ENCODE results near the gene XYLT1.

XYLT1 gene

GRCh38 chr16:17266608-17267313 is 204.0 kb downstream of the XYLT1 start:
- H3K27ac ChIP-seq (ENCODE audit: low read length) = no peak overlapping the region
- H3K9me3 ChIP-seq (ENCODE audit: control insufficient read depth, low read depth, low read length) = no peaks in the 10 kb centered on the region
- H3K4me3 ChIP-seq (ENCODE audit: low read length) = no peak overlapping the region
- H3K4me1 ChIP-seq (ENCODE audit: control insufficient read depth, low read depth, low read length) = no peaks in the 10 kb centered on the region
- no peak overlapping the region for H3K9ac ChIP-seq (ENCODE audit: low read length)
- H3K27me3 ChIP-seq (ENCODE audit: control insufficient read depth, insufficient read depth, low read length) = no peaks in the 10 kb centered on the region
- no peaks in the 10 kb centered on the region for H3K36me3 ChIP-seq (ENCODE audit: control insufficient read depth, low read depth, low read length)

GRCh38 chr16:17265154-17265553 is 205.6 kb downstream of the XYLT1 start:
- Histone ChIP-seq H3K9ac (ENCODE audit: low read length) (no peak overlapping the region), H3K4me3 (ENCODE audit: low read length) (no peak overlapping the region), H3K9me3 (ENCODE audit: control insufficient read depth, low read depth, low read length) (no peaks in the 10 kb centered on the region), H3K4me1 (ENCODE audit: control insufficient read depth, low read depth, low read length) (no peaks in the 10 kb centered on the region), H3K27ac (ENCODE audit: low read length) (no peak overlapping the region), H3K36me3 (ENCODE audit: control insufficient read depth, low read depth, low read length) (no peaks in the 10 kb centered on the region), H3K27me3 (ENCODE audit: control insufficient read depth, insufficient read depth, low read length) (no peaks in the 10 kb centered on the region)

- no peaks in the 10 kb centered on the region for H3K27me3 ChIP-seq (ENCODE audit: control insufficient read depth, insufficient read depth, low read length)
- H3K4me3 ChIP-seq (ENCODE audit: low read length) = no peak overlapping the region
- H3K4me1 ChIP-seq (ENCODE audit: control insufficient read depth, low read depth, low read length) = no peaks in the 10 kb centered on the region
- no peaks in the 10 kb centered on the region for H3K36me3 ChIP-seq (ENCODE audit: control insufficient read depth, low read depth, low read length)
- no peaks in the 10 kb centered on the region for H3K9me3 ChIP-seq (ENCODE audit: control insufficient read depth, low read depth, low read length)
- H3K9ac ChIP-seq (ENCODE audit: low read length) = no peak overlapping the region
- no peak overlapping the region for H3K27ac ChIP-seq (ENCODE audit: low read length)
Observed at GRCh38 chr16:17261197-17261858, 209.4 kb downstream of the XYLT1 start.

GRCh38 chr16:17260276-17260849 is 210.4 kb downstream of the XYLT1 start:
- H3K4me1 ChIP-seq (ENCODE audit: control insufficient read depth, low read depth, low read length) = no peaks in the 10 kb centered on the region
- no peak overlapping the region for H3K4me3 ChIP-seq (ENCODE audit: low read length)
- H3K9me3 ChIP-seq (ENCODE audit: control insufficient read depth, low read depth, low read length) = no peaks in the 10 kb centered on the region
- H3K27ac ChIP-seq (ENCODE audit: low read length) = no peak overlapping the region
- no peak overlapping the region for H3K9ac ChIP-seq (ENCODE audit: low read length)
- no peaks in the 10 kb centered on the region for H3K36me3 ChIP-seq (ENCODE audit: control insufficient read depth, low read depth, low read length)
- H3K27me3 ChIP-seq (ENCODE audit: control insufficient read depth, insufficient read depth, low read length) = no peaks in the 10 kb centered on the region

GRCh38 chr16:17259751-17260270 is 210.9 kb downstream of the XYLT1 start:
- Histone ChIP-seq H3K27me3 (ENCODE audit: control insufficient read depth, insufficient read depth, low read length) (no peaks in the 10 kb centered on the region), H3K9ac (ENCODE audit: low read length) (no peak overlapping the region), H3K9me3 (ENCODE audit: control insufficient read depth, low read depth, low read length) (no peaks in the 10 kb centered on the region), H3K27ac (ENCODE audit: low read length) (no peak overlapping the region), H3K4me1 (ENCODE audit: control insufficient read depth, low read depth, low read length) (no peaks in the 10 kb centered on the region), H3K4me3 (ENCODE audit: low read length) (no peak overlapping the region), H3K36me3 (ENCODE audit: control insufficient read depth, low read depth, low read length) (no peaks in the 10 kb centered on the region)

GRCh38 chr16:17258848-17259713 is 211.7 kb downstream of the XYLT1 start:
- Histone ChIP-seq H3K9me3 (ENCODE audit: control insufficient read depth, low read depth, low read length) (no peaks in the 10 kb centered on the region), H3K36me3 (ENCODE audit: control insufficient read depth, low read depth, low read length) (no peaks in the 10 kb centered on the region), H3K4me1 (ENCODE audit: control insufficient read depth, low read depth, low read length) (no peaks in the 10 kb centered on the region), H3K27ac (ENCODE audit: low read length) (no peak overlapping the region), H3K27me3 (ENCODE audit: control insufficient read depth, insufficient read depth, low read length) (no peaks in the 10 kb centered on the region), H3K9ac (ENCODE audit: low read length) (no peak overlapping the region), H3K4me3 (ENCODE audit: low read length) (no peak overlapping the region)

- no peak overlapping the region for H3K27ac ChIP-seq (ENCODE audit: low read length)
- H3K9ac ChIP-seq (ENCODE audit: low read length) = no peak overlapping the region
- H3K27me3 ChIP-seq (ENCODE audit: control insufficient read depth, insufficient read depth, low read length) = no peaks in the 10 kb centered on the region
- H3K9me3 ChIP-seq (ENCODE audit: control insufficient read depth, low read depth, low read length) = no peaks in the 10 kb centered on the region
- no peak overlapping the region for H3K4me3 ChIP-seq (ENCODE audit: low read length)
- no peaks in the 10 kb centered on the region for H3K4me1 ChIP-seq (ENCODE audit: control insufficient read depth, low read depth, low read length)
- H3K36me3 ChIP-seq (ENCODE audit: control insufficient read depth, low read depth, low read length) = no peaks in the 10 kb centered on the region
Observed at GRCh38 chr16:17258077-17258599, 212.6 kb downstream of the XYLT1 start.

- no peak overlapping the region for H3K4me3 ChIP-seq (ENCODE audit: low read length)
- no peak overlapping the region for H3K27ac ChIP-seq (ENCODE audit: low read length)
- H3K9me3 ChIP-seq (ENCODE audit: control insufficient read depth, low read depth, low read length) = no peaks in the 10 kb centered on the region
- no peaks in the 10 kb centered on the region for H3K4me1 ChIP-seq (ENCODE audit: control insufficient read depth, low read depth, low read length)
- H3K9ac ChIP-seq (ENCODE audit: low read length) = no peak overlapping the region
- H3K36me3 ChIP-seq (ENCODE audit: control insufficient read depth, low read depth, low read length) = no peaks in the 10 kb centered on the region
- no peaks in the 10 kb centered on the region for H3K27me3 ChIP-seq (ENCODE audit: control insufficient read depth, insufficient read depth, low read length)
Observed at GRCh38 chr16:17257426-17258023, 213.2 kb downstream of the XYLT1 start.

GRCh38 chr16:17252701-17253100 is 218.1 kb downstream of the XYLT1 start:
- Histone ChIP-seq H3K27me3 (ENCODE audit: control insufficient read depth, insufficient read depth, low read length) (no peaks in the 10 kb centered on the region), H3K36me3 (ENCODE audit: control insufficient read depth, low read depth, low read length) (no peaks in the 10 kb centered on the region), H3K9me3 (ENCODE audit: control insufficient read depth, low read depth, low read length) (no peaks in the 10 kb centered on the region), H3K27ac (ENCODE audit: low read length) (no peak overlapping the region), H3K9ac (ENCODE audit: low read length) (no peak overlapping the region), H3K4me1 (ENCODE audit: control insufficient read depth, low read depth, low read length) (no peaks in the 10 kb centered on the region), H3K4me3 (ENCODE audit: low read length) (no peak overlapping the region)

GRCh38 chr16:17252064-17252463 is 218.7 kb downstream of the XYLT1 start:
- Histone ChIP-seq H3K36me3 (ENCODE audit: control insufficient read depth, low read depth, low read length) (no peaks in the 10 kb centered on the region), H3K4me1 (ENCODE audit: control insufficient read depth, low read depth, low read length) (no peaks in the 10 kb centered on the region), H3K4me3 (ENCODE audit: low read length) (no peak overlapping the region), H3K27ac (ENCODE audit: low read length) (no peak overlapping the region), H3K9ac (ENCODE audit: low read length) (no peak overlapping the region), H3K27me3 (ENCODE audit: control insufficient read depth, insufficient read depth, low read length) (no peaks in the 10 kb centered on the region), H3K9me3 (ENCODE audit: control insufficient read depth, low read depth, low read length) (no peaks in the 10 kb centered on the region)

- Histone ChIP-seq H3K4me3 (ENCODE audit: low read length) (no peak overlapping the region), H3K9ac (ENCODE audit: low read length) (no peak overlapping the region), H3K4me1 (ENCODE audit: control insufficient read depth, low read depth, low read length) (no peaks in the 10 kb centered on the region), H3K27ac (ENCODE audit: low read length) (no peak overlapping the region), H3K27me3 (ENCODE audit: control insufficient read depth, insufficient read depth, low read length) (no peaks in the 10 kb centered on the region), H3K9me3 (ENCODE audit: control insufficient read depth, low read depth, low read length) (no peaks in the 10 kb centered on the region), H3K36me3 (ENCODE audit: control insufficient read depth, low read depth, low read length) (no peaks in the 10 kb centered on the region)
Observed at GRCh38 chr16:17251496-17251895, 219.3 kb downstream of the XYLT1 start.

Measured in iPS-18a (cell line).